ENCODE results near the gene SLFN14.
"Not testable (repeated sequence)": the region's sequence is repeated elsewhere in the genome, so short reads cannot be mapped to it uniquely, and the experiment has no call there.

Gene SLFN14

DNA sequence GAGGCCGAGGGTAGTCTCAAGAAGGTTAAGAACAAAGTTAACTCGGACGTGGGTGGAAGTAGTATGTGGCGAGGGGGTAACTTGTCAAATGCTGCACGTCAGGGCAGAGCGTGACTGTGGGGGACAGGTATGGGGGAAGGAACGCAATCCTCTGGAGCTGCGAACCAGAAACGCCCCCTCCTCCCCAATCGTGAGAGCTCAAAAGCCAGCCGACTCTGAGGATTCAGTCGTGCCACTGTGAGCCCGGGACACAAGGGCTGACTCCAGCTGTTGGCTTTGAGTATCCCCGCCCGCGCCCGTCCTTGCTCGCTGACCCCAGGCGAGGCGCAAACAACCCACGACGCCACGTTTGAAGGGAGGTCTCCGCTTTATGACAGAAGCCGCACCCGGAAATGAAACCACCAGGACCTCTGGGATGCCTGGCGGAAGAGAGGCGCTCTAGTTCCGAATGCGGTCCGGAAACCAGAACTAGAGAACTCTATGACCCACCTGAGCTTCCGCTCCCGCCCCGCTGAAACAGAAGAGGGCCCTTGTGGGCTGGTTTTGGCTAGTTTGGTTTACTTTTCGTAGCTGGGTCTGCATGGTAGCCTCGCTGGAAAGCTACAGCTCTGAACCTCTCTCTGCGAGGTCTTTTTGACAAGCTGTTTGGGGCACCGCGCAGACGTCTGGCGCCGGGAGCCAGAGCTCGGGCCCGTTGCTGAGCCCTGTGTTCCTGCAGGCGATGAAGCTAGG is 17.7 kb upstream of the SLFN14 start, which contains the start of gene PEX12:
TSS of gene PEX12 (minus strand) at position 375 of the 732 bp plus-strand sequence. CDS start 550 bp downstream, outside the sequence.
- H3K27ac ChIP-seq = peak within 1 kb of the TSS; percentile 81
- no peak for TF ChIP-seq ZFX (IDR thresholded peaks at IDR 0.05; ENCODE audit: borderline replicate concordance)
- TF ChIP-seq, protein P1, sequence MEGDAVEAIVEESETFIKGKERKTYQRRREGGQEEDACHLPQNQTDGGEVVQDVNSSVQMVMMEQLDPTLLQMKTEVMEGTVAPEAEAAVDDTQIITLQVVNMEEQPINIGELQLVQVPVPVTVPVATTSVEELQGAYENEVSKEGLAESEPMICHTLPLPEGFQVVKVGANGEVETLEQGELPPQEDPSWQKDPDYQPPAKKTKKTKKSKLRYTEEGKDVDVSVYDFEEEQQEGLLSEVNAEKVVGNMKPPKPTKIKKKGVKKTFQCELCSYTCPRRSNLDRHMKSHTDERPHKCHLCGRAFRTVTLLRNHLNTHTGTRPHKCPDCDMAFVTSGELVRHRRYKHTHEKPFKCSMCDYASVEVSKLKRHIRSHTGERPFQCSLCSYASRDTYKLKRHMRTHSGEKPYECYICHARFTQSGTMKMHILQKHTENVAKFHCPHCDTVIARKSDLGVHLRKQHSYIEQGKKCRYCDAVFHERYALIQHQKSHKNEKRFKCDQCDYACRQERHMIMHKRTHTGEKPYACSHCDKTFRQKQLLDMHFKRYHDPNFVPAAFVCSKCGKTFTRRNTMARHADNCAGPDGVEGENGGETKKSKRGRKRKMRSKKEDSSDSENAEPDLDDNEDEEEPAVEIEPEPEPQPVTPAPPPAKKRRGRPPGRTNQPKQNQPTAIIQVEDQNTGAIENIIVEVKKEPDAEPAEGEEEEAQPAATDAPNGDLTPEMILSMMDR (IDR thresholded peaks at IDR 0.05) = 0 out of 2 replicates have a peak, but pooled peaks have one; percentile 4

DNA sequence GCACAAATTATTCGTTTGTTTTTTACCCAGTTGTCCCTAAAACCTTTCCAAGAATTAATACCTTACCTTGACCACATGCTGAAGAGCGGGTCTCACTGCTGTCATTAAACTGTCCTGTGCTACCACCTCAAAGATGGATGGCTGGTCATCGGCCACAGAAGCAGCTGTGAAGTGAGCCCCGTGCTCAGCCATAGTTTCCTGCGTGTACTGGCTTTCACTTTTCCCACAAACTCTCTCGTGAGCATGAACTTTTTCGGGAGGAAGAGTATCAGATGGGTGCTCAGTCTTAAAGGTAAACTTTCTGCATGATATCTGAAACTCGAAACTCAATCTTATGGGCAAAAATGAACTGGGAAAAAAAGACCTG is 17.2 kb upstream of the SLFN14 start:
- H3K27ac ChIP-seq = peak overlapping the region; percentile 81
- TF ChIP-seq ZFX (IDR thresholded peaks at IDR 0.05; ENCODE audit: borderline replicate concordance) = no peak
- TF ChIP-seq, protein P1 (IDR thresholded peaks at IDR 0.05) = no peak

DNA sequence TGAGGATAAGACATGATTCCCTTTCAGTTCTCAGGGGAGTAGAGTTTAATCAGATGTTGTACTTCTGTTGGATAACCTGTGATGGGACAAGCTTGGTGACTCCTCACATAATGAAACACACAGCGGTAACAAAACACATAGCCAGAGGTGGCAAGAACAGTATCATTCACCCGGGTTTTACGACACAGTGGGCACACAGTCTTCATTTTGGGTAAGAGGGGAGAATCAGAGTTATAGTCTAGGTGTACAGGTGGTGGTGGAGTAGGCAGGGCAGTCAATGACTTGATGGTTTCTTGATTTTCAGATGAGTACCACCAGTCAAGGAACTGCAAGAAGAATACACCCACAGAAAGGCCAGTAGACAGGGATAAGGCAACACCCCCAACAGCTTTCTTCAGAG is 15.1 kb upstream of the SLFN14 start:
- TF ChIP-seq ZFX (IDR thresholded peaks at IDR 0.05; ENCODE audit: borderline replicate concordance) = no peak
- TF ChIP-seq, protein P1 (IDR thresholded peaks at IDR 0.05) = no peak
- no peak overlapping the region for H3K27ac ChIP-seq

- TF ChIP-seq ZFX (IDR thresholded peaks at IDR 0.05; ENCODE audit: borderline replicate concordance) = no peak
- TF ChIP-seq, protein P1 (IDR thresholded peaks at IDR 0.05) = no peak
Observed at GRCh38 chr17:35569405-35569804, 8.8 kb upstream of the SLFN14 start.

DNA sequence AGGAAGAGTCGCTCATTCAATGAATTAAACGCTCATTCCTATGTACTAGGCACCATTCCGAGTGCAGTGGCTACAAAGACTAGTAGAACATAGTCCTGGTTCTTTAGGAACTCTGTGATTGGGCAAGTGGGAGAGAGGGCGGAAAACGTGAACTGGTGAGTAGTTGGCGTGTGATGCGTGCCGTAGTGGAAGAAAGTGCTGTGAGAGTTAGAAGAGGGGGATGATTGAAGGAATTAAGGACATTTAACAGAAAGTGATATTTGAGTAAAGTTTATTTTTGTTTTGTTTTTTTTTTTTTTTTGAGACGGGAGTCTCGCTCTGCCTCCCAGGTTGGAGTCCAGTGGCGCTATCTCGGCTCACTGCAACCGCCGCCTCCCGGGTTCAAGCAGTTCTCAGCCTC is 7.9 kb upstream of the SLFN14 start:
- H3K27ac ChIP-seq = peak overlapping the region; percentile 85
- TF ChIP-seq, protein P1 (IDR thresholded peaks at IDR 0.05) = no peak
- TF ChIP-seq ZFX (IDR thresholded peaks at IDR 0.05; ENCODE audit: borderline replicate concordance) = no peak

More at GRCh38 chr17:35569405-35569804, 8.8 kb upstream of the SLFN14 start:
- H3K27ac ChIP-seq = no peak overlapping the region

DNA sequence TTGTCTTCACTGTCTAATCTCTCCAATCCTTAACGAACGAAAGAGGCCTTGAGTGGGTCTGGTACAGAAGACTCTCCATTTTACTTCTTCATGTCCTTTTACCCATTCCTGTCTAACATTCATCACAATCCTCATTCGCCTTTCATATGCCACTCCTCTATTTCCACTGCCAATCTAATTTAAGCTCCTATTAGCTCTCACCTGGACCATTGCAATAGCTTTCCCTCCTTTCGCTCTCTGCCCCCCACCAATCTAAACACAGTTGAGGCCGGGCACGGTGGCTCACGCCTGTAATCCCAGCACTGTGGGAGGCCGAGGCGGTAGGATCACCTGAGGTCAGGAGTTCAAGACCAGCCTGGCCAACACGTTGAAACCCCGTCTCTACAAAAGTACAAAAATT is 6.3 kb upstream of the SLFN14 start:
- H3K27ac ChIP-seq = no peak overlapping the region
- TF ChIP-seq, protein P1 (IDR thresholded peaks at IDR 0.05) = no peak
- TF ChIP-seq ZFX (IDR thresholded peaks at IDR 0.05; ENCODE audit: borderline replicate concordance) = no peak

DNA sequence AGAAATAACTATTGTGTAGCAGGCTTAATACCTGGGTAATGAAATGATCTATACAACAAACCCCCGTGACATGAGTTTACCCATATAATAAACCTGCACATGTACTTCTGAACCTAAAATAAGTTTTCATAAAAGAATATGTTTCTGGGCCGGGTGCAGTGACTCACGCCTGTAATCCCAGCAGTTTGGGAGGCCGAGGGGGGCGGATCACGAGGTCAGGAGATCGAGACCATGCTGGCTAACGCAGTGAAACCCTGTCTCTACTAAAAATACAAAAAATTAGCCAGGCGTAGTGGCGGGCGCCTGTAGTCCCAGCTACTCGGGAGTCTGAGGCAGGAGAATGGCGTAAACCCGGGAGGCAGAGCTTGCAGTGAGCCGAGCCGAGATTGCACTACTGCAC is 2.6 kb upstream of the SLFN14 start:
- not testable (repeated sequence) for H3K27ac ChIP-seq
